Measurements from ENCODE around the gene RYR3.

DNA sequence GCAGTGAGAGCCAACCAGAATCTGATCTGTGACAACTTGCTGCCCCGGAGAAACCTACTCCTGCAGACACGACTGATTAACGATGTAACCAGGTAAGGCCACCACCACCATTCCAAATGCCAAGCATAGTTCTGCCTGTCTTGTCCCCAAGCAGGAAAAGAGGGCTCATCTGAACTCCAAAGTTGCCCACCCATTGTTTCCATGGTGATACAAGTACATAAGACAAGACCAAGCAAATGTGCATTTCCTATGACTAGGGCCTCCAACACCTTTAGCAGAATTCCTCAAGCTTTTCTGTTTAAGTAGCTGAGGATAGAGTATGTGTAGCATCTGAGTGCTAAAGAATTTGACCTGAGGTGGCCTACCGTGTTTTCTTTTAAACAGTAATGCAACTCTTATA lies 290.7 kb downstream of the RYR3 start:
- no peak for TF ChIP-seq POLR2A (IDR thresholded peaks at IDR 0.05)
- TF ChIP-seq, protein P1, sequence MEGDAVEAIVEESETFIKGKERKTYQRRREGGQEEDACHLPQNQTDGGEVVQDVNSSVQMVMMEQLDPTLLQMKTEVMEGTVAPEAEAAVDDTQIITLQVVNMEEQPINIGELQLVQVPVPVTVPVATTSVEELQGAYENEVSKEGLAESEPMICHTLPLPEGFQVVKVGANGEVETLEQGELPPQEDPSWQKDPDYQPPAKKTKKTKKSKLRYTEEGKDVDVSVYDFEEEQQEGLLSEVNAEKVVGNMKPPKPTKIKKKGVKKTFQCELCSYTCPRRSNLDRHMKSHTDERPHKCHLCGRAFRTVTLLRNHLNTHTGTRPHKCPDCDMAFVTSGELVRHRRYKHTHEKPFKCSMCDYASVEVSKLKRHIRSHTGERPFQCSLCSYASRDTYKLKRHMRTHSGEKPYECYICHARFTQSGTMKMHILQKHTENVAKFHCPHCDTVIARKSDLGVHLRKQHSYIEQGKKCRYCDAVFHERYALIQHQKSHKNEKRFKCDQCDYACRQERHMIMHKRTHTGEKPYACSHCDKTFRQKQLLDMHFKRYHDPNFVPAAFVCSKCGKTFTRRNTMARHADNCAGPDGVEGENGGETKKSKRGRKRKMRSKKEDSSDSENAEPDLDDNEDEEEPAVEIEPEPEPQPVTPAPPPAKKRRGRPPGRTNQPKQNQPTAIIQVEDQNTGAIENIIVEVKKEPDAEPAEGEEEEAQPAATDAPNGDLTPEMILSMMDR (IDR thresholded peaks at IDR 0.05), result no peak

Data from lower leg skin (tissue), 3 donors.